ENCODE measurements around the gene TMEM31.

TMEM31 gene

GRCh38 chrX:103739421-103739820 is 28.7 kb downstream of the TMEM31 start:
- Histone ChIP-seq H3K27ac (no peak overlapping the region), H3K4me1 (ENCODE audit: control insufficient read depth in 1 of 2, insufficient read depth in 1 of 2, low read depth in 1 of 2, low read length in 1 of 2) (no peaks in the 10 kb centered on the region), H3K36me3 (no peaks in the 10 kb centered on the region), H3K27me3 (no peaks in the 10 kb centered on the region), H3K9me3 (no peaks in the 10 kb centered on the region), H3K4me3 (ENCODE audit: low read depth in 1 of 2, low read length in 1 of 2) (no peak overlapping the region)
- no peak for TF ChIP-seq CTCF (IDR thresholded peaks at IDR 0.05)

- no peaks in the 10 kb centered on the region for H3K27me3 ChIP-seq
- H3K27ac ChIP-seq: no peak overlapping the region
- no peak for TF ChIP-seq CTCF (IDR thresholded peaks at IDR 0.05)
- no peaks in the 10 kb centered on the region for H3K4me1 ChIP-seq (ENCODE audit: control insufficient read depth in 1 of 2, insufficient read depth in 1 of 2, low read depth in 1 of 2, low read length in 1 of 2)
- no peaks in the 10 kb centered on the region for H3K9me3 ChIP-seq
- H3K36me3 ChIP-seq: no peaks in the 10 kb centered on the region
- no peak overlapping the region for H3K4me3 ChIP-seq (ENCODE audit: low read depth in 1 of 2, low read length in 1 of 2)
Observed at GRCh38 chrX:103741879-103742278, 31.2 kb downstream of the TMEM31 start.

GRCh38 chrX:103742339-103742738 is 31.6 kb downstream of the TMEM31 start:
- Histone ChIP-seq H3K36me3 (no peaks in the 10 kb centered on the region), H3K27me3 (no peaks in the 10 kb centered on the region), H3K4me1 (ENCODE audit: control insufficient read depth in 1 of 2, insufficient read depth in 1 of 2, low read depth in 1 of 2, low read length in 1 of 2) (no peaks in the 10 kb centered on the region), H3K27ac (no peak overlapping the region), H3K4me3 (ENCODE audit: low read depth in 1 of 2, low read length in 1 of 2) (no peak overlapping the region), H3K9me3 (no peaks in the 10 kb centered on the region)
- TF ChIP-seq CTCF (IDR thresholded peaks at IDR 0.05): no peak

GRCh38 chrX:103747163-103747562 is 36.5 kb downstream of the TMEM31 start:
- no peak overlapping the region for H3K27ac ChIP-seq
- TF ChIP-seq CTCF (IDR thresholded peaks at IDR 0.05): no peak
- no peaks in the 10 kb centered on the region for H3K27me3 ChIP-seq
- H3K36me3 ChIP-seq: no peaks in the 10 kb centered on the region
- H3K4me3 ChIP-seq (ENCODE audit: low read depth in 1 of 2, low read length in 1 of 2): no peak overlapping the region
- H3K4me1 ChIP-seq (ENCODE audit: control insufficient read depth in 1 of 2, insufficient read depth in 1 of 2, low read depth in 1 of 2, low read length in 1 of 2): no peaks in the 10 kb centered on the region
- no peaks in the 10 kb centered on the region for H3K9me3 ChIP-seq

GRCh38 chrX:103754401-103754800 is 43.7 kb downstream of the TMEM31 start:
- Histone ChIP-seq H3K27ac (no peak overlapping the region), H3K4me1 (ENCODE audit: control insufficient read depth in 1 of 2, insufficient read depth in 1 of 2, low read depth in 1 of 2, low read length in 1 of 2) (no peaks in the 10 kb centered on the region), H3K4me3 (ENCODE audit: low read depth in 1 of 2, low read length in 1 of 2) (no peak overlapping the region), H3K9me3 (no peaks in the 10 kb centered on the region), H3K27me3 (no peaks in the 10 kb centered on the region), H3K36me3 (no peaks in the 10 kb centered on the region)
- TF ChIP-seq CTCF (IDR thresholded peaks at IDR 0.05): no peak

- no peak for TF ChIP-seq CTCF (IDR thresholded peaks at IDR 0.05)
- Histone ChIP-seq H3K36me3 (no peaks in the 10 kb centered on the region), H3K9me3 (no peaks in the 10 kb centered on the region), H3K27me3 (no peaks in the 10 kb centered on the region), H3K4me3 (ENCODE audit: low read depth in 1 of 2, low read length in 1 of 2) (no peak overlapping the region), H3K4me1 (ENCODE audit: control insufficient read depth in 1 of 2, insufficient read depth in 1 of 2, low read depth in 1 of 2, low read length in 1 of 2) (no peaks in the 10 kb centered on the region), H3K27ac (no peak overlapping the region)
Observed at GRCh38 chrX:103756736-103757135, 46.0 kb downstream of the TMEM31 start.
